ENCODE measurements around the gene ATF4.

GRCh38 chr22:39508393-39508792, 12.0 kb upstream of the ATF4 start:
- TF ChIP-seq EZH2phosphoT487 (IDR thresholded peaks at IDR 0.05; ENCODE audit: low read length) (no peak), EZH2 (optimal IDR thresholded peaks at IDR 0.05; ENCODE audit: low read depth, low read length) (no peak)

Measured in MM.1S (cell line).